ENCODE measurements around the gene IDE.
"Not testable (repeated sequence)": the region's sequence is repeated elsewhere in the genome, so short reads cannot be mapped to it uniquely, and the experiment has no call there.

The IDE gene

GRCh38 chr10:92492748-92493240 is 81.1 kb downstream of the IDE start:
- DNase-seq (ENCODE audit: low read depth) = no peak

DNA sequence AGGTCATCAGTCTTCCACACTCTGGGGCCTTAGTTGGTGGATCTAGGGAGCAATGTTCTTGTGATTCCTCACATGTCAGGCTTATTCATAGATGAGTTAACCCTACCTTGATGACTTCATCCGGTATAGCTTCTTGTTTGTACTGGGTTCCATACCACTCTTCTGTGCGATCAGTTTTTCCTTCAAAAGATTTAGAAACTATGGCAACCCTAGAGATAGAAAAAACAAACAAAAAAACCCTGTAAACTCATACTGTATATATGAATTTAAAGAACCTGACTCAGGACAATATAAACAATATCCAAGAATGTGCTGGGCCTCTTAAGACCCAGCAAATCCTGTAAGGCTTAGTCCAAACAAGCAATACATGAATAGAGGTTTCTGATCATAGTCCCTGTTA is 83.5 kb downstream of the IDE start:
- no peak for DNase-seq (ENCODE audit: low read depth)

DNA sequence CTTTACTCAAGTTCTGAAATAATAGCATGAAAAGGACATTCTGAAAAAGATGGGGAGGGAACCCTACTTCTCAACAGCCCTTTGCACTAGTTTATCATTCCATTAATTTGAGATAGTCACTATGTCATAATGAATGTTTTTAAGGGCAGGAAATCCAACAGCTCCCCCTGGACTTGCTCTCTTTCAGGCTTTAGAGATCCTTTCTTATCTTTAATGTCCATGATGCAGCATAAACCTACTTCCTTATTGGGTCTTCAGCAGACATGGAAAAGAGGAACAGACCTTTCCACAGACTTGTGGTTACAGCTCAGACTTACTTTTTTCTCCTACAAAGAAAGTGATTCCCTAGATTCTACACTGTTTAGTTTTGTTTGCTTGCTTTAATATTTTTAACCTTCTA is 87.3 kb downstream of the IDE start:
- DNase-seq (ENCODE audit: low read depth) = no peak

DNA sequence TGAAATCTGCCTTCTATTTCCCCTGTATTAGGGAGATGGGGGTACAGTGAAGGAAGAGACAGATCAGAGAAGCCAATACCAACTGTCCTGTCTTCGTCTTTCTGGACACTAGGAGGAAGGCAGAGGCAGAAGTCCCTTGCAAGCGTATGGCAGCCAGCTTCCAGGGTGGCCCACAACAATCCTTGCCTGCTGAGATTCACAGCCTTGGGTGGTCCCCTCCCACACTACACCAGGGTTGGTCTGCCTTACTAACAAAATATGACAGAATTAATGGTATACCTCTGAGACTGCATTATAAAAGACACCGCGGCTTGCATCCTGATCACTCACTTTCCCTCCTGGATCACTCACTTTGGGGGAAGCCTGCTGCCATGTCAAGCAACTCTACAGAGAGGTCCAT is 90.4 kb downstream of the IDE start:
- DNase-seq (ENCODE audit: low read depth) = no peak

DNA sequence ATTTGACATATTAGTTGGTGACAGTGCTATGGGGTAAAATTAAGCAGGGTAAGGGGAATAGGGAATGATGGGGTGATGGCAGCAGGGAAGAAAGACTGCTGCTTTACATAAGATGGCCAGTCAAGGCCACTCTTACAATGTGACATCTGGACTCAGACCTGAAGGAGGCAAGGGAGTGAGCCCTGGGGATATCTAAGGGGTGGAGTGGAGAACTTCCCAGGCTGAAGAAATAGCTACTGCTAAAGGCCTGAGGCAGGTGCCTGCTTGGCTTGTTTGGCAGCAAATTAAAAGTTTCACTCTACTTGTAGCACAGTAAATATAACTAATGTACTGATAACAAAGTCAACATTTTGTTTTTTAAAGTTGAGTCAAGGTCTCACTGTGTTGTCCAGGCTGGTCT is 93.5 kb downstream of the IDE start:
- no peak for DNase-seq (ENCODE audit: low read depth)

DNA sequence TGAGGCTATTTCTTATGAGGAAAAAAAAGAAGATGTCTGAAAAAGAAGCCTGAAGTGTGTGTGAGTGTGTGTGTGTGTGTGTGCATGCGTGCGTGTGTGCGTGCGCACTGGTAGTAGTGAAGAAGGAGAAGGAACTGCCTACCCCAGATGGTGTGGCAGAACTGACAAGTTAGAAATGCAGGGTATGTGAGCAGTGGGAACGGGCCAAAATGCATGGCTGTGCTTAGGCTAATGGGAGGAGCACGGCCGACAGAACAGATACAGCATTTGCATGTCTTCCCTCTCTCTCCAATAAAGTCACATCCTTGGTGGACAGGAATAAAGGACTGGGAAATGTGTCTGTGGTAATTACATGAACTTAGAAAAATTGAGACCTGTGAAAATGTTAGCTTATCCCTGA is 94.3 kb downstream of the IDE start:
- no peak for DNase-seq (ENCODE audit: low read depth)

DNA sequence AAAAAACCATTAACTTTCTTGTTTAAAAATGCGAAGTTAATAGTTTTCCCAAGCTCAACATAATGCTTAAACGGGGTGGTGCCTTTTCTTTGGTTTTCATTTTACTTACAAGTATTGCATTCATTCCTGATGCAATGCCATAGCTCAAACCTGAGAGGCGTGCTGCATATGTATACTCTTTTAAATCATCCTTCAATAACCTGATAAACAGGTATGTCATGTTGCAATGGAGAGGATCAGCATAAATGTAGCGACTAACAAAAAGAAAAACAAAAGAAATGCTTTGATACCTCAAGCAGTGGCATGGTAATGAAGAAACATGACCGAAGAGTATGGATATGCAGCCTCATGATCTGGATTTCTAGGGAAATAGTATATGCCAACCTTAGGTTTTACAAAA is 95.4 kb downstream of the IDE start:
- DNase-seq (ENCODE audit: low read depth) = no peak

- DNase-seq (ENCODE audit: low read depth) = no peak
Observed at GRCh38 chr10:92475357-92475868, 98.5 kb downstream of the IDE start.

GRCh38 chr10:92470026-92470425 is 103.9 kb downstream of the IDE start:
- no peak for DNase-seq (ENCODE audit: low read depth)

- DNase-seq (ENCODE audit: low read depth) = no peak
Observed at GRCh38 chr10:92464364-92464763, 109.5 kb downstream of the IDE start.

DNA sequence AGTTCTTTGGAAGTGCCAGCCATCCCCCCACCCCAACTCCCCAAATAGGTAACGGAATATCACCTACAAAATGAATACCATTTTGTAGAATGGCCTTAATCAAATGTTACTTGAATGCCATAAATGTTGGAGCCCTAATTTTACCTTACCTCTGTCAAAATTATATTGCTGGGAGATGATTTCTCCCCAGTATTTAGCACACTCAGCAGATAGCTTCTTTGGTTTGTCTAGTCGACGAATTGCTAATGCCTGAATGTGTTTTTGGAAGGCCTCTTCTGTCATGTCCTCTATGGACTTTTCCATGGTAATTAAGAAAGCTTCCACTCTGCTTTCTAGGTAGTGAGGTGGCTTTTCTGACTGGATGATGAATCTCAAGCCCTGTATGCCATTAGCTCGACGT is 110.3 kb downstream of the IDE start:
- DNase-seq (ENCODE audit: low read depth) = no peak

DNA sequence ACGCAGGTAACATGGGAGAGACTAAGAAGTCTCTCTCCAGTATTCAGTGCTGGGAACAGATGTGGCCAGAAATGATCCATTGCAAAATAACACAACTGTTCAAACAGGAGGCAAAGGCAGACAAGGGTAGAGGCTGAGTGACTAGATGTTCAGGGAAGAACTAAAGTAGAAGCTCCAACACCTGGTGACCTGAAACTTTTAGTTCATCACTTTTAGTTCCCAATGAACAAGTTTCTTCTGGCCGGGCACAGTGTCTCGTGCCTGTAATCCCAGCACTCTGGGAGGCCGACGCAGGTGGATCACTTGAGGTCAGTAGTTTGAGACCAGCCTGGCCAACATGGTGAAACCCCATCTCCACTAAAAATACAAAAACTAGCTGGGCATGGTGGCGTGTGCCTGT is 118.9 kb downstream of the IDE start:
- not testable (repeated sequence) for DNase-seq (ENCODE audit: low read depth)

DNA sequence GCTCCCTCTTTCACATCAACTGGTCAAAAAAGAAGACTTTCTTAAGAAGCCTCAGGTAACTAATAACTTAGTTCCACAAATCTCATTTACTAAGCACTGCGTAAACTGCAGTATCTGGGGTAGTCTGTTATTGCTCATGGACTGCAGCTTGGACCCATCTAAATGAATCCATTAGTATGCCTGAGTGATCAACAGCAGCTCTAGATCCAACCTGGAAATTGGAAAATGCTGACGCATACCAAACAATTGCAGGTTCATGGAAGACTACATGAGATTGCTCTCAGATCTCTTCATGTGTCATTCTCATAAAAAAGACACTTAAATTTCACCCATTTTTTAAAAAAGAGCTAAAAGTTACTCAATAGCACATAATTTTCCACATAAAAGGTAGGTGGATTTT is 121.6 kb downstream of the IDE start:
- no peak for DNase-seq (ENCODE audit: low read depth)

DNA sequence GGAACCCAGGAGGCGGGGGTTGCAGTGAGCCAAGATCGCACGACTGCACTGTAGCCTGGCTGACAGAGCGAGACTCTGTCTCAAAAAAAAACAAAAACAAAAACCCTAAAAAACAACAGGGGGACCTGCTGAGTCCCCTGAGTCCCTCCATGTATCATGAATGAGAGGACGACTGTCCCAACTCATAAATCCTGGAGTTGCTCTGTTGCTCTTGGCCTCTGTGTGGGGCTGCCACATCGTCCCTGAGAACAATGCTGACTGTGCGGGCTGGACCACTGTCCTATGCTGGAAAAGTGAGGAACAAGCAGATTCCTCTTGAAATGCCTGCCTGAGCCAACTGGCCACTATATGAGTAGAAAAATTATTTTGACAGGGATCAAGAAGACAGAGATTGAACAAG is 122.5 kb downstream of the IDE start:
- no peak for DNase-seq (ENCODE audit: low read depth)

DNA sequence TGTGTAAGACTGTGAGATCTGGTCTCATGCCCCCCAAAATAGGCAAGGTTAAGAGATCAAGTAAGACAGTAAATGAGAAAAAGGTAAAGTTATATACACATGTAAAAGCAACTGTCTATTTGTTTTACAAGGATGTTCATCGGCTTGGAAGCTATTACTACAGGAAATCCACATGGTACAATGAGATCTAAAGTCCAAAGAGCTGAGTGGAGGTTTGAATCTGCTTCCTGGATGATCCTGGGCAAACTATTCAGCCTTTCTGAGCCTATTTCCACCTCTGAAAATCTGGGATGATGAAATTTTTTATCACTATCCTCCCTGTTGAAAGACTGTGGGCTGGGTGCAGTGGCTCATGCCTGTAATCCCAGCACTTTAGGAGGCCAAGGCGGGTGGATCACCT is 123.0 kb downstream of the IDE start:
- no peak for DNase-seq (ENCODE audit: low read depth)

DNA sequence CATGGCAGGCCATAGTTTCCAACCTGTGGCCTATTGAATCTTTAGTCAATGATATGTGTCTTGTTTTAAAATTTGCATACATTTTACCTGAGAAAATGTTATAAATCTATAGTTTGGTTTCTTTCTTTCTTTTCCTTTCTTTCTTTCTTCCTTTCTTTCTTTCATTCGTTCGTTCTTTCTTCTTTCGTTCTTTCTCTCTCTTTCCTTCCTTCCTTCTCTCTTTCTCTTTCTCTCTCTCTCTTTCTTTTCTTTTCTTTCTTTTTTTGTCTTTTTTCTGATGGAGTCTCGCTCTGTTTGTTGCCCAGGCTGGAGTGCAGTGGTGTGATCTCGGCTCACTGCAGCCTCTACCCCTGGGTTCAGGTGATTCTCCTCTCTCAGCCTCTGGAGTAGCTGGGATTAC is 133.3 kb downstream of the IDE start:
- DNase-seq (ENCODE audit: low read depth) = no peak

DNA sequence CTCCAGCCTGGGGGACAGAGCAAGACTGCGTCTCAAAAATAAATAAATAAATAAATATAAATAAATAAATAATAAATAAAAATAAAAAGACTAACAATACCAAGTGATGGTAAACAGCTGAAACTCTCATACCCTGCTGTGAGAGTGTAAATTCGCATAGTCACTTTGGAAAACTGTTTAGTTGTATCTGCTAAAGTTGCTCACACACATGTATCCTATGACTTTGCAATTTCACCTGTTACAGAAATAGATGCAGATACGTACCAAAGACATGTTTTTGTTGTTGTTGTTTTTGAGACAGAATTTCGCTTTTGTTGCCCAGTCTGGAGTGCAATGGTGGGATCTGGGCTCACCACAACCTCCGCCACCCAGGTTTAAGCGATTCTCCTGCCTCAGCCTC is 135.7 kb downstream of the IDE start:
- DNase-seq (ENCODE audit: low read depth) = no peak

- no peak for DNase-seq (ENCODE audit: low read depth)
Observed at GRCh38 chr10:92436611-92437010, 137.3 kb downstream of the IDE start.

DNA sequence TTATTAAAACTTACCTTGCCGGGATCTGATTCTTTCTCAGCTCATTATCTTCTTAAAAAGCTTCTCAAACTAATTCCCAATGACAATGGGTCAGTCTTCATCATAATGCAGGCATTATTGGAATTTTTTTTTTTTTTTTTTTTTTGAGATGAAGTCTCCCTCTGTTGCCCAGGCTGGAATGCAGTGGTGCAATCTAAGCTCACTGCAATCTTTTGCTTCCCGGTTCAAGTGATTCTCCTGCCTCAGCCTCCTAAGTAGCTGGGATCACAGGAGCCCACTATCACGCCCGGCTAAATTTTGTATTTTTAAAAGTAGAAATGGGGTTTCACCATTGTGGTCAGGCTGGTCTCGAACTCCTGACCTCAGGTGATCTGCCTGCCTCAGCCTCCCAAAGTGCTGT is 137.8 kb downstream of the IDE start:
- DNase-seq (ENCODE audit: low read depth) = not testable (repeated sequence)

DNA sequence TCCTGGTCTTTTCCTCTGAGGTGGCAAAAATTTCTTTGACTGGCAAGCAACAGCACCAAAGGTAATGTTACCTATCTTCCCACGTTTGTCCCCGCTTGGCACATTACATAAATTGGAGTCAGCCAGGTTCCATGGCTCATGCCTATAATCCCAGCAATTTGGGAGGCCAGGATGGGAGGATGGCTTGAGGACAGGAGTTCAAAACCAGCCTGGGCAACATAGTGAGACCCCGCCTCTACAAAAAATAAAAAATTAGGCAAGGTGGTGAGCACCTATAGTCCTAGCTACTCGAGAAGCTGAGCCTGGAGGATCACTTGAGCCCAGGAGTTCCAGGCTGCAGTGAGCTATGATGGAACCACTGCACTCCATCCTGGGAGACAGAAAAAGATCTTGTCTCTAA is 139.5 kb downstream of the IDE start:
- no peak for DNase-seq (ENCODE audit: low read depth)

- no peak for DNase-seq (ENCODE audit: low read depth)
Observed at GRCh38 chr10:92432596-92432995, 141.3 kb downstream of the IDE start.

DNA sequence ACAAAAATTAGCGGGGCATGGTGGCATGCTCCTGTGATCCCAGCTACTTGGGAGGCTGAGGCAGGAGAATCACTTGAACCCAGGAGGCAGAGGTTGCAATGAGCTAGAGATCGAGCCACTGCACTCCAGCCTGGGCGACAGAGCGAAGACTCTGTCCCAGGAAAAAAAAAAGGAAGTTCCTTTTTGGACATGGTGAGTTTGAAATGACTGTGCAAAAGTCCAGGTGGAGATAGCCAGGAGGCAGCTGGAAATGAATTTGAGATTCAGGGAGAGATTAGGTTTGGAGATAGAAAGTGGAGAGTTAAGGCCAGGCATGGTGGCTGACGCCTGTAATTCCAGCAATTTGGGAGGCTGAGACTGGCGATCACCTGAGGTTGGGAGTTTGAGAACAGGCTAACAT is 143.8 kb downstream of the IDE start:
- no peak for DNase-seq (ENCODE audit: low read depth)

GRCh38 chr10:92421550-92421949 is 152.3 kb downstream of the IDE start:
- no peak for DNase-seq (ENCODE audit: low read depth)

GRCh38 chr10:92420546-92421275 is 153.2 kb downstream of the IDE start:
- DNase-seq (ENCODE audit: low read depth) = no peak
